Type B pancreatic cell (in vitro differentiated cells): ENCODE measurements around the gene GBP7. TPM values are rescaled to one million over a fixed set of nuclear protein-coding genes. Genes with fewer than 3 reads are reported as not detected.

Source experiments
- DNase-seq: peaks from one replicate; pipeline ENCODE4 v3.0.0; 2021; ENCODE audit warnings: mixed read lengths; ENCODE audit not compliant: unreplicated experiment; ENCODE audit errors: extremely low spot score
- H3K27ac Mint-ChIP-seq: 2 replicates; pipeline ENCODE4 v1.8.0; 2021; ENCODE audit warnings: mild to moderate bottlenecking, mixed read lengths
- H3K27me3 Mint-ChIP-seq: 2 replicates; pipeline ENCODE4 v1.8.0; 2021; ENCODE audit warnings: mixed read lengths
- H3K36me3 Mint-ChIP-seq: 2 replicates; pipeline ENCODE4 v1.8.0; 2021; ENCODE audit warnings: mixed read lengths
- H3K4me1 Mint-ChIP-seq: one replicate; pipeline ENCODE4 v1.8.0; 2021; ENCODE audit warnings: mixed read lengths; ENCODE audit not compliant: unreplicated experiment
- H3K4me3 Mint-ChIP-seq: 2 replicates; pipeline ENCODE4 v1.8.0; 2021; ENCODE audit warnings: mild to moderate bottlenecking, mixed read lengths
- H3K9me3 Mint-ChIP-seq: 2 replicates; pipeline ENCODE4 v1.8.0; 2021; ENCODE audit warnings: mixed read lengths
- total RNA-seq: library from RNA; stranded (reverse); gene quantifications from 2 replicates; pipeline ENCODE4 v1.2.1, GENCODE V29; 2021; ENCODE audit warnings: low replicate concordance
- TF ChIP-seq, protein P1 (sequence below): fragments of 200-600 bp; sonication (generic); conservative IDR thresholded peaks from 2 replicates; pipeline ENCODE4 v1.5.0; 2021; ENCODE audit warnings: antibody characterized with exemption, mild to moderate bottlenecking

The GBP7 gene
- total RNA-seq, 1 donor from 2014 or later, result not detected

DNA sequence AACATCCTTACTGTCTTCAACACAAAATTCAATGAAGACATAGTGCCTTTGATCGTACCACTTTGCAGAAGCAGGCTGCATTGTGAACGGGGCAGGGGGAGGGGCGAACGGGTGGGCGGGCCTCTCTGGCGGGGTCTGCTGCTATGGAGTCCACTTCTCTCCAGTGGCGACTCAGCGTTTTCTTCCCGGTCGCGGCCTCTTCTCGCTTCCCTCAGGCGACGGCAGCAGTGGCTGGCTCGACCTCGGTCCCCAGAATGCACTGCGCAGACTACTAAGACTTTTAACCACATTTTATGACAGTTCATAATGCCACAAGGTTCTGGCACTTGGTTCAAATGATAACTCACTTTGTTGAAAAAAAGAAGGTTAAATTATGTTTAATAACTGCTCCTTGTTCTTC, 71.1 kb downstream of the GBP7 start:
- Mint-ChIP-seq H3K36me3 (no peaks in the 10 kb centered on the region), H3K4me1 (no peaks in the 10 kb centered on the region), H3K27me3 (no peaks in the 10 kb centered on the region), H3K27ac (no peak overlapping the region), H3K4me3 (no peak overlapping the region), H3K9me3 (no peaks in the 10 kb centered on the region)
- TF ChIP-seq, protein P1, sequence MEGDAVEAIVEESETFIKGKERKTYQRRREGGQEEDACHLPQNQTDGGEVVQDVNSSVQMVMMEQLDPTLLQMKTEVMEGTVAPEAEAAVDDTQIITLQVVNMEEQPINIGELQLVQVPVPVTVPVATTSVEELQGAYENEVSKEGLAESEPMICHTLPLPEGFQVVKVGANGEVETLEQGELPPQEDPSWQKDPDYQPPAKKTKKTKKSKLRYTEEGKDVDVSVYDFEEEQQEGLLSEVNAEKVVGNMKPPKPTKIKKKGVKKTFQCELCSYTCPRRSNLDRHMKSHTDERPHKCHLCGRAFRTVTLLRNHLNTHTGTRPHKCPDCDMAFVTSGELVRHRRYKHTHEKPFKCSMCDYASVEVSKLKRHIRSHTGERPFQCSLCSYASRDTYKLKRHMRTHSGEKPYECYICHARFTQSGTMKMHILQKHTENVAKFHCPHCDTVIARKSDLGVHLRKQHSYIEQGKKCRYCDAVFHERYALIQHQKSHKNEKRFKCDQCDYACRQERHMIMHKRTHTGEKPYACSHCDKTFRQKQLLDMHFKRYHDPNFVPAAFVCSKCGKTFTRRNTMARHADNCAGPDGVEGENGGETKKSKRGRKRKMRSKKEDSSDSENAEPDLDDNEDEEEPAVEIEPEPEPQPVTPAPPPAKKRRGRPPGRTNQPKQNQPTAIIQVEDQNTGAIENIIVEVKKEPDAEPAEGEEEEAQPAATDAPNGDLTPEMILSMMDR, result no peak
- DNase-seq, result no peak

DNA sequence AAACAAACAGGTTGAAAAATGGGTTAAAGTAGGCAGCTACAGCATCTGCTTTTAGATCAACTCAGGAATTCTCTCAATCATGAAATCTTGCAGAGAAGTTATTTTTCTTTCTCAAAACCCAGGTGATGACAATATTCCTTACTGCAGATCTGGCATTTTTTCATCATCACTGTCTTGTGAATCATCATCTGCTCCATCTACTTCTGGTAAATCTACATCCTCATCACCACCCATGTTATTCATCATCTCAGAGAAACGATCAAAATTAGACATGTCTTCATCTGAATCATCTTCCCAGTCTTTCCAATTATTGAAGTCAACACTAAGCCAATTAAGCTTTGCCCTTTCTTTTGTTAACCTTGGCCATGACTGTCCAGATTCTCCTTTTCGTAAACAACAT, 71.7 kb downstream of the GBP7 start:
- DNase-seq, result no peak
- H3K4me1 Mint-ChIP-seq, result no peaks in the 10 kb centered on the region

DNA sequence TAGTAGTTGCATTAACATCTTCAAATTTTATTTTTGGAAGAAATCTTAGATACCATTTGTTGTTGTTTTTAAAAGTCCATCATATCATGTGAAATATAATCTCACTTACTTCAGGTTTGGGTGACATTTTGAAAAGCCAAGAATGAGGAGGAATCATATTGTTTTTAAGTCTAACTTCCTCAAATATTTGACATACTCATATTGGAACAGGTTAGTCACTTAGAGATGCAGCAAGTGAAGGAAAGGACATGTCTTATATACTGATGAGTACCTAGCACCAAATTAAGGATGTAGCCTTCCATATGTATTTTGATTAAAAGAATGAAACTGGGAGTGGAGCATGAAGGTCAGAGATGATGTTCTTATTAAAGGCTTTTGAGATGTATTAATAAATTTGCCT, 73.8 kb downstream of the GBP7 start:
- peaks cover 5% of the 10 kb centered on the region for H3K9me3 Mint-ChIP-seq
- H3K4me1 Mint-ChIP-seq, result no peaks in the 10 kb centered on the region
- H3K36me3 Mint-ChIP-seq, result peaks cover 3% of the 10 kb centered on the region
- H3K27ac Mint-ChIP-seq, result no peak overlapping the region
- H3K27me3 Mint-ChIP-seq, result no peaks in the 10 kb centered on the region
- TF ChIP-seq, protein P1, result no peak
- H3K4me3 Mint-ChIP-seq, result no peak overlapping the region
- no peak for DNase-seq

More for the DNA sequence above, 71.7 kb downstream of the GBP7 start:
- Mint-ChIP-seq H3K4me3 (no peak overlapping the region), H3K27ac (no peak overlapping the region), H3K27me3 (no peaks in the 10 kb centered on the region), H3K36me3 (no peaks in the 10 kb centered on the region), H3K9me3 (no peaks in the 10 kb centered on the region)
- TF ChIP-seq, protein P1, result no peak

DNA sequence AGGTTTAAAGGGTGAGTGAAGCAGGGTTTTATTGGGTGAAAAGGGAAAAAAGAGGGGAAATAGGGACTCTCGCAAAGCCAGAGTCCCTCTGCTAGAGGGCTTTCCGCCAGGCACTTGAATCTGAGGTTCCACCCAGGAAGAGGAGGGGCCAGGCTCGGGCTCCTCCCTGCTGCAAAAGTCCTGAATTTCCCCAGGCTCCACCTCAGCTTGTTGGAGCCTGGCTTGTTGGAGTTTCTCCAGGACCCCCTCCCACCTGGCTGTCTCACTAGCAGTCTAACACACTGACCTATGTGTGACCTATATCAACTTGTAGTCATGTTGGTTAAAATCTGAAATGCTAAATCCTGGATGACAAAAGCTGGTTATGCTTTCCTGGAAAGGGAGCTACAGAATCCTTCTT, 75.4 kb downstream of the GBP7 start:
- TF ChIP-seq, protein P1, result no peak
- no peaks in the 10 kb centered on the region for H3K27me3 Mint-ChIP-seq
- H3K9me3 Mint-ChIP-seq, result peaks cover 14% of the 10 kb centered on the region
- H3K27ac Mint-ChIP-seq, result no peak overlapping the region
- no peak for DNase-seq
- no peak overlapping the region for H3K4me3 Mint-ChIP-seq
- H3K36me3 Mint-ChIP-seq, result peaks cover 3% of the 10 kb centered on the region
- no peaks in the 10 kb centered on the region for H3K4me1 Mint-ChIP-seq

DNA sequence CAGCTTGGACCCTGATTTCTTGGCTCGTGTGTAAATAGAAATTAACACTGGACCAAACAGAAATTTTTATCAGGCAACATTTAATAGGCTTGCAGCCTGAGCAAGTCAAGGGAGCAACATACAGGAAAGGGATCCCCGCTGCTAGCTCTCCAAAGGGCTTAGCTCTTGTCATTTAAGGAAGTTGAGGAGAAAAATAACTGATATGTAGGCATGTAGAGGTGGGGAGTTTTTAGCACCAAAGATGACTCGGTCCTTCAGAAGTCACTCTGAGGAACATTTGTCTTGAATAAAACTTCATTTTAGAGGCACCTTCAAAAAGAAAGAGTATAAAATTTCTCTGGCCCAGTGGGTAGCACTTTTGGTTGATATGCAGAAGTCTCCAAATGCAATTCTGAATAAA, 76.9 kb downstream of the GBP7 start:
- Mint-ChIP-seq H3K27ac (no peak overlapping the region), H3K4me3 (no peak overlapping the region), H3K9me3 (peaks cover 14% of the 10 kb centered on the region), H3K36me3 (peaks cover 3% of the 10 kb centered on the region), H3K27me3 (no peaks in the 10 kb centered on the region), H3K4me1 (no peaks in the 10 kb centered on the region)
- no peak for DNase-seq
- TF ChIP-seq, protein P1, result no peak

DNA sequence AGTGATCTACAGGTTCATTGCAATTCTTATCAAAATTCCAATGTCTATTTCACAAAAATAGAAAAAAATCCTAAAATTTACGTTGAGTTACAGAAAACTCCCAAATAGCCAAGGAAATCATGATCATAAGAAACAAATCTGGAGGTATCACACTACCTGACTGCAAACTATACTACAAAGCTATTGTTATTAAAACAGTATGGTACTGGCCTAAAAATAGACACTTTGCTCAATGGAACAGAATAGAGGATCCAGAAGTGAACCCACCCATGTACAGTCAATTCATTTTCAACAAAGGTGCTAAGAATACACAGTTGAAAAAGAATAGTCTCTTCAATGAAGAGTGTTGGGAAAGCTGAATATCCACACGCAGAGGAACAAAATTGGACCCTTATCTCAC, 80.1 kb downstream of the GBP7 start:
- Mint-ChIP-seq H3K27me3 (no peaks in the 10 kb centered on the region), H3K36me3 (peaks cover 3% of the 10 kb centered on the region), H3K27ac (no peak overlapping the region), H3K4me1 (no peaks in the 10 kb centered on the region), H3K4me3 (no peak overlapping the region), H3K9me3 (peaks cover 14% of the 10 kb centered on the region)
- DNase-seq, result no peak
- TF ChIP-seq, protein P1, result no peak
